ENCODE data around the gene NKX1-2.
"Not testable (repeated sequence)": the region's sequence is repeated elsewhere in the genome, so short reads cannot be mapped to it uniquely, and the experiment has no call there.

Gene NKX1-2

DNA sequence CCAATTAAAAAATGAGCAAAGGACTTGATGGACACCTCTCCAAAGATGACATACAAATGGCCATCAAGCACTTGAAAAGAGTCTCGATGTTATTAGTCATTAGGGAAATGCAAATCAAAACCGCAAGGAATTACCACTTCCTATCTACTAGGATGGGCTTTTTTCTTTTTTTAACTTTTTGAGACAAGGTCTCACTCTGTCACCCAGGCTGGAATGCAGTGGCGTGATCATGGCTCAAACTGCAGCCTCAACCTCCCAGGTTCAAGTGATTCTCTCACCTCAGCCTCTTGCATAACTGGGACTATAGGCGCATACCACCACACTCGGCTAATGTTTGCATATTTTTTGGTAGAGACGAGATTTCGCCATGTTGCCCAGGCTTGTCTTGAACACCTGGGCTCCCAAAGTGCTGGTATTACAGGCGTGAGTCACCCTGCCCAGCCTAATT, 13.6 kb downstream of the NKX1-2 start:
- ChIA-PET POLR2A (no interaction called here), CTCF (no interaction called here)
- TF ChIP-seq, protein P1, sequence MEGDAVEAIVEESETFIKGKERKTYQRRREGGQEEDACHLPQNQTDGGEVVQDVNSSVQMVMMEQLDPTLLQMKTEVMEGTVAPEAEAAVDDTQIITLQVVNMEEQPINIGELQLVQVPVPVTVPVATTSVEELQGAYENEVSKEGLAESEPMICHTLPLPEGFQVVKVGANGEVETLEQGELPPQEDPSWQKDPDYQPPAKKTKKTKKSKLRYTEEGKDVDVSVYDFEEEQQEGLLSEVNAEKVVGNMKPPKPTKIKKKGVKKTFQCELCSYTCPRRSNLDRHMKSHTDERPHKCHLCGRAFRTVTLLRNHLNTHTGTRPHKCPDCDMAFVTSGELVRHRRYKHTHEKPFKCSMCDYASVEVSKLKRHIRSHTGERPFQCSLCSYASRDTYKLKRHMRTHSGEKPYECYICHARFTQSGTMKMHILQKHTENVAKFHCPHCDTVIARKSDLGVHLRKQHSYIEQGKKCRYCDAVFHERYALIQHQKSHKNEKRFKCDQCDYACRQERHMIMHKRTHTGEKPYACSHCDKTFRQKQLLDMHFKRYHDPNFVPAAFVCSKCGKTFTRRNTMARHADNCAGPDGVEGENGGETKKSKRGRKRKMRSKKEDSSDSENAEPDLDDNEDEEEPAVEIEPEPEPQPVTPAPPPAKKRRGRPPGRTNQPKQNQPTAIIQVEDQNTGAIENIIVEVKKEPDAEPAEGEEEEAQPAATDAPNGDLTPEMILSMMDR (IDR thresholded peaks at IDR 0.05; ENCODE audit: insufficient read depth, low read length, missing control alignments), result no peak
- no peak overlapping the region for H3K4me3 ChIP-seq (ENCODE audit: low read depth, low read length)
- DNase-seq (ENCODE audit: low read depth, low spot score), result no peak

DNA sequence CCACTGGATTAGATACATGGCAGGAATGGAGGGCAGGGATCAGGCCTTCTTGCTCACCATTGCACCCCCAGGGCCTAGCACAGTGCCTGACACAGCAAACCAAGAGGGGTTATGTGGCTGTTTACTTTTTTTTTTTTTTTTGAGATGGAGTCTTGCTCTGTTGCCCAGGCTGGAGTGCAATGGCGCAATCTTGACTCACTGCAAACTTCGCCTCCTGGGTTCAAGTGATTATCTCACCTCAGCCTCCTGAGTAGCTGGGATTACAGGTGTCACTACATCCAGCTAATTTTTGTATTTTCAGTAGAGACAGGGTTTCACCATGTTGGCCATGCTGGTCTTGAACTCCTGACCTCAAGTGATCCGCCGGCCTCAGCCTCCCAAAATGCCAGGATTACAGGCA, 14.2 kb downstream of the NKX1-2 start:
- H3K4me3 ChIP-seq (ENCODE audit: low read depth, low read length); CTCF ChIA-PET; DNase-seq (ENCODE audit: low read depth, low spot score); POLR2A ChIA-PET: not testable (repeated sequence)

DNA sequence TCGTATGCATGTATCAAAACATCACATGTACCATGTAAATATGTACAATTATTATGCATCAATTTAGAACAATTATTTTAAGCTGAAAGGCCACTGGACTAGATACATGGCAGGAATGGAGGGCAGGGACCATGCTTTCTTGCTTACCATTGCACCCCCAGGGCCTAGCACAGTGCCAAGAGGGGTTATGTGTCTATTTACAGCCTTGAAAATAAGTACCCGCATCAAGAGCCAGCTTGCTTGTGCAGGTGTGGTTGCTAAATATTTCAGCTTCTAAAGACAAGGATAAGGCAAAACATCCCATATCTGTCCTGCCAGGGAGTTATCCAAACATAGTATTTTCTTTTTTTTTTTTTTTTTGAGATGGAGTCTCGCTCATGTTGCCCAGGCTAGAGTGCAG, 16.4 kb downstream of the NKX1-2 start:
- POLR2A ChIA-PET, result interaction anchor here (1.4 kb wide), 1 partner anchor 14 kb away, joined by 5 read pairs; no protein-coding TSS in a partner anchor
- CTCF ChIA-PET, result interaction anchor here (0.9 kb wide), 1 partner anchor 28 kb away, joined by 3 read pairs; the partner anchor contains the start of gene LHPP
- no peak for DNase-seq (ENCODE audit: low read depth, low spot score)
- TF ChIP-seq, protein P1 (IDR thresholded peaks at IDR 0.05; ENCODE audit: insufficient read depth, low read length, missing control alignments), result no peak
- H3K4me3 ChIP-seq (ENCODE audit: low read depth, low read length), result no peak overlapping the region

DNA sequence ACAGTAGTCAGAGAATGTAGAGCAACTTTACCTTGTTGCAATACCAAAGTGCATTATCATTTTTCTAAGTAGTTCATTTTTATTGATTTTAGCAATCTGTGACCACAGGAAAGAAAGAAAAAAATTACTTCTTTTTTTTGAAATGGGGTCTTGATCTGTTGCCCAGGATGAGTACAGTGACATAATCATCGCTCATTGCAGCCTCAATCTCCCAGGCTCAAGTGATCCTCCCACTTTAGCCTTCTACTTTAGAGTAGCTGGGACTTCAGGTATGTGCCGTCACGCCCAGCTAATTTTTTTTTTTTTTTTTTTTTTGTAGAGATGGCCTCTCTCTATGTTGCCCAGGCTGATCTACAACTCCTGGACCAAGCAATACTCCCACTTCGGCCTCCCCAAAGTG, 19.8 kb downstream of the NKX1-2 start:
- TF ChIP-seq, protein P1 (IDR thresholded peaks at IDR 0.05; ENCODE audit: insufficient read depth, low read length, missing control alignments), result no peak
- no peak overlapping the region for H3K4me3 ChIP-seq (ENCODE audit: low read depth, low read length)
- ChIA-PET CTCF (no interaction called here), POLR2A (interaction anchor here (0.9 kb wide), 1 partner anchor 11 kb away, joined by 4 read pairs; no protein-coding TSS in a partner anchor)
- DNase-seq (ENCODE audit: low read depth, low spot score), result no peak

DNA sequence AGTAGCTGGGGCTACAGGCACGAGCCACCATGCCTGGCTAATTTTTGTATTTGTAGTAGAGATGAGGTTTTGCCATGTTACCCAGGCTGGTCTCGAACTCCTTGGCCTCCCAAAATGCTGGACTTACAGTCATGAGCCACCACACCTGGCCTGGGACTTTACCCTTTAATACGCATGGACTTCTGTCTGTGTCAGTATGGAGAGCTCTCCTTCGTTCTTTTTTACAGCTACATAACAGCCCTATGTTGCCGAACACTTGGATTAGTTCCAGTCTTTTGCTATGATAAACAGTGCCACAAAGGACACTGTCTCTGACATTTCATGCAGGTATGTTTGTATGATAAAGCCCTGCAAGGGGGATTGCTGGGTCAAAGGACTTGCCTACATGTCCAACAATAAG, 20.3 kb downstream of the NKX1-2 start:
- H3K4me3 ChIP-seq (ENCODE audit: low read depth, low read length), result no peak overlapping the region
- POLR2A ChIA-PET, result no interaction called here
- no peak for DNase-seq (ENCODE audit: low read depth, low spot score)
- TF ChIP-seq, protein P1 (IDR thresholded peaks at IDR 0.05; ENCODE audit: insufficient read depth, low read length, missing control alignments), result no peak
- CTCF ChIA-PET, result no interaction called here

DNA sequence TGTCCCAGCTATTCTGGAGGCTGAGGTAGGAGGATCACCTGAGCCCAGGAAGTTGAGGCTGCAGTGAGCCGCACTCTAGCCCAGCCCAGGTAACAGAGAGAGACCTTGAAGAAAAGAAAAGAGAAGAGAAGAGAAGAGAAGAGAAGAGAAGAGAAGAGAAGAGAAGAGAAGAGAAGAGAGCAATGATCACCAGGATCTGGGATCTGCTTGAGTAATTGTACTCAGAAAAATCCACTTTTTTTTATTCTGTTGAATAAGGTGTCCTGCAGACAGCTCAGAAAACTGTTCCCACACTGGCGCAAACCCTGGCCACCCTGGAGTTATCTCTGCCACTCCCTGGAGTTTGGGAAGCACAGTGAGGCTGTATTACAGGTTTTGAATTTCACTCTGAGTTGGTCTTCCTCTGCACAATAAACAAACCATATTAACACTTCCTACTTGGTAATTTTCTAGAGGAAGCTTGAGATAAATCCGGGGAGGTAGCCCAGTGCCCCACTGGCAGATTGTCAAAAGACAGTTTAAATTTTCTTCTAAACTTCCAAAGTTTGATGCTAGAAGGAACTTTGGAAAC, 21.5 kb downstream of the NKX1-2 start:
- POLR2A ChIA-PET, result interaction anchor here (0.9 kb wide), 1 partner anchor 9 kb away, joined by 6 read pairs; the partner anchor contains the start of gene OAT
- no peak for DNase-seq (ENCODE audit: low read depth, low spot score)

More for the DNA sequence above, 21.5 kb downstream of the NKX1-2 start:
- H3K4me3 ChIP-seq (ENCODE audit: low read depth, low read length), result no peak overlapping the region
- TF ChIP-seq, protein P1 (IDR thresholded peaks at IDR 0.05; ENCODE audit: insufficient read depth, low read length, missing control alignments), result no peak
- CTCF ChIA-PET, result interaction anchor here (0.7 to 1.1 kb wide), 4 partner anchors 9 to 36 kb away, joined by 3 read pairs; partner anchors contain the start of genes LHPP and OAT
